DND-41 (cell line): ENCODE measurements around the gene RNF207.

Experiments
- CTCF ChIP-seq: IDR thresholded peaks from 2 replicates; pipeline ENCODE4 v1.5.1; 2012; ENCODE audit warnings: borderline replicate concordance, low read length, moderate library complexity, mild to moderate bottlenecking; ENCODE audit not compliant: poor library complexity, severe bottlenecking; ENCODE audit errors: extremely low read depth
- EZH2 ChIP-seq: IDR thresholded peaks from 3 replicates; pipeline ENCODE4 v1.6.1; 2012; ENCODE audit warnings: borderline replicate concordance, low read depth, mild to moderate bottlenecking, moderate library complexity, low read length, inconsistent platforms; ENCODE audit not compliant: severe bottlenecking

GRCh38 chr1:6269296-6269695, 63.4 kb downstream of the RNF207 start:
- TF ChIP-seq CTCF (no peak), EZH2 (no peak)
